GM19351 (cell line): ENCODE measurements around the gene DBNL.

Experiments used
- ATAC-seq: cut with Tn5 transposase; IDR thresholded peaks from one replicate; pipeline ENCODE4 v1.9.1; 2021; ENCODE audit warnings: mild to moderate bottlenecking, moderate library complexity; ENCODE audit not compliant: unreplicated experiment

DBNL gene

GRCh38 chr7:44108768-44109750, 64.6 kb downstream of the DBNL start:
- ATAC-seq, result no peak

DNA sequence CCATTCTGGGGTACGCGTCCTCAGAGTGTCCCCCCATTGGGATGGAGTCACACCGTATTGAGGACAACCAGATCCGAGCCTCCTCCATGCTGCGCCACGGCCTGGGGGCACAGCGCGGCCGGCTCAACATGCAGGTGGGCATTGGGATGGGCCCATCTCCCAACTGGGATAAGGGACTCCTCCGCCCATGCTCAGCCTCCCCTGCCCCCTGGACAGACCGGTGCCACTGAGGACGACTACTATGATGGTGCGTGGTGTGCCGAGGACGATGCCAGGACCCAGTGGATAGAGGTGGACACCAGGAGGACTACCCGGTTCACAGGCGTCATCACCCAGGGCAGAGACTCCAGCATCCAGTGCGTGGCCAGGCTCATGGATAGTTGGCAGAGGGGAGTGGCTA, 65.5 kb downstream of the DBNL start:
- no peak for ATAC-seq

DNA sequence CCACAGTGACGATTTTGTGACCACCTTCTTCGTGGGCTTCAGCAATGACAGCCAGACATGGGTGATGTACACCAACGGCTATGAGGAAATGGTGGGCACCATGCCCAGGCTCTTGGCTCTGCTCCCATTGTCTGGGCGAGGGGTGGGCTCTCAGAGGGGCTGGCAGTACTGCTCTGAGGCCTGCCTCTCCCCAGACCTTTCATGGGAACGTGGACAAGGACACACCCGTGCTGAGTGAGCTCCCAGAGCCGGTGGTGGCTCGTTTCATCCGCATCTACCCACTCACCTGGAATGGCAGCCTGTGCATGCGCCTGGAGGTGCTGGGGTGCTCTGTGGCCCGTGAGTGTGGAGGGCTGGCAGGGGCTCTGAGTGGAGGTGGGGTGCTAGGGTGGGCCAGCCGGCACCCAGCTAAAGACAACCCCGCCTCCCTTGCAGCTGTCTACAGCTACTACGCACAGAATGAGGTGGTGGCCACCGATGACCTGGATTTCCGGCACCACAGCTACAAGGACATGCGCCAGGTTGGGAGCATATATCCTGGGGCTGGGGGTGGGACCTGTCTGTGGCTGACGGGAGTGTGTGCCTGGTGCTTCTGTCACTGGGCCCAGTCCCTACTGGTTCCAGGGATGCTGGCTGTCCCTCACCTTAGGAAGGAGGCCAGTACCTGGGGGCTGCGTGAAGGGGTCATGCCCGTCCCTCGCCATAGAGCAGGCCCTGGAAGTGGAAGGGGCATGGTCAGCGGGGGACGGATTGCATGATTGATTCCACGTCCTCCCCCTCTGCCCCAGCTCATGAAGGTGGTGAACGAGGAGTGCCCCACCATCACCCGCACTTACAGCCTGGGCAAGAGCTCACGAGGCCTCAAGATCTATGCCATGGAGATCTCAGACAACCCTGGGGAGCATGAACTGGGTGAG, 66.5 kb downstream of the DBNL start:
- no peak for ATAC-seq
